ENCODE measurements around the gene LEPR.
"Not testable (repeated sequence)": the region's sequence is repeated elsewhere in the genome, so short reads cannot be mapped to it uniquely, and the experiment has no call there.

LEPR gene, protein sequence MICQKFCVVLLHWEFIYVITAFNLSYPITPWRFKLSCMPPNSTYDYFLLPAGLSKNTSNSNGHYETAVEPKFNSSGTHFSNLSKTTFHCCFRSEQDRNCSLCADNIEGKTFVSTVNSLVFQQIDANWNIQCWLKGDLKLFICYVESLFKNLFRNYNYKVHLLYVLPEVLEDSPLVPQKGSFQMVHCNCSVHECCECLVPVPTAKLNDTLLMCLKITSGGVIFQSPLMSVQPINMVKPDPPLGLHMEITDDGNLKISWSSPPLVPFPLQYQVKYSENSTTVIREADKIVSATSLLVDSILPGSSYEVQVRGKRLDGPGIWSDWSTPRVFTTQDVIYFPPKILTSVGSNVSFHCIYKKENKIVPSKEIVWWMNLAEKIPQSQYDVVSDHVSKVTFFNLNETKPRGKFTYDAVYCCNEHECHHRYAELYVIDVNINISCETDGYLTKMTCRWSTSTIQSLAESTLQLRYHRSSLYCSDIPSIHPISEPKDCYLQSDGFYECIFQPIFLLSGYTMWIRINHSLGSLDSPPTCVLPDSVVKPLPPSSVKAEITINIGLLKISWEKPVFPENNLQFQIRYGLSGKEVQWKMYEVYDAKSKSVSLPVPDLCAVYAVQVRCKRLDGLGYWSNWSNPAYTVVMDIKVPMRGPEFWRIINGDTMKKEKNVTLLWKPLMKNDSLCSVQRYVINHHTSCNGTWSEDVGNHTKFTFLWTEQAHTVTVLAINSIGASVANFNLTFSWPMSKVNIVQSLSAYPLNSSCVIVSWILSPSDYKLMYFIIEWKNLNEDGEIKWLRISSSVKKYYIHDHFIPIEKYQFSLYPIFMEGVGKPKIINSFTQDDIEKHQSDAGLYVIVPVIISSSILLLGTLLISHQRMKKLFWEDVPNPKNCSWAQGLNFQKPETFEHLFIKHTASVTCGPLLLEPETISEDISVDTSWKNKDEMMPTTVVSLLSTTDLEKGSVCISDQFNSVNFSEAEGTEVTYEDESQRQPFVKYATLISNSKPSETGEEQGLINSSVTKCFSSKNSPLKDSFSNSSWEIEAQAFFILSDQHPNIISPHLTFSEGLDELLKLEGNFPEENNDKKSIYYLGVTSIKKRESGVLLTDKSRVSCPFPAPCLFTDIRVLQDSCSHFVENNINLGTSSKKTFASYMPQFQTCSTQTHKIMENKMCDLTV

DNA sequence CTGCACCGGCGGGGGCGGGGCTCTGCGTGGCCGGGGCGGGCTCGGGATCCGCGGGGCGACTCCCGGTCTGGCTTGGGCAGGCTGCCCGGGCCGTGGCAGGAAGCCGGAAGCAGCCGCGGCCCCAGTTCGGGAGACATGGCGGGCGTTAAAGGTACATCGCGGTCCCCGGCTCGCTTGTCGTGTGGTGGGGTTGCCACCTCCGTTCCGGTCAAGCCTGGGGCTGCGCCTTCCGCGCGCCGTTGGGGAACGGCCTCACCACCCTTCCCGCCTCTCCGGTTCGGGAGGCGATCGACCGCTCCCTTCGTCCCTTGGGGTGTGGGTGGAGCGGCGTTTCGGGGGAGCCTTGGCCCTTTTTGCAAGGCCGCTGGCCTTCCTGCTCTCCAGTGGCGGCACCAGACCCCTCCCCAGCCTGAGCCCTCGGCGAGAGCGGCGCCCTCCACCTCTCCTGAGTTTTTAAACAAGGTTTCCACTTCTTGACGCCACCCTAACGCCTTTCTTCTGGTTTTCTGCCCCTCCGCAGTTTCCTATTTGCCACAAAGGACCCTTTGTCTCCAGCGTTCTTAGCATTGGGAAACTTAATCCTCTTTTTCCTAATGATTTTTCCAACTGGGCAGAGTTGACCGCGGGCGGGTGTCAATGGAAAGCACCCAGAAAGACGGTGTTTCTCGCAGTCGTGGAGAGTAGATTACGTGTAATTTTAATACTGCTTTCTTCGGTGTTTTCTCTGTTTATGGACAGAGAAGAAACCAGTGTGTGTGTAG, at the start of gene LEPR, which contains the start of gene LEPROT:
TSS of gene LEPR (plus strand) at position 79 of the 761 bp plus-strand sequence. CDS start 144,898 bp downstream, outside the sequence.
TSS of gene LEPROT (plus strand) at position 79 of the 761 bp plus-strand sequence. CDS start at position 136, 57 bp downstream.
- DNase-seq, result no peak

DNA sequence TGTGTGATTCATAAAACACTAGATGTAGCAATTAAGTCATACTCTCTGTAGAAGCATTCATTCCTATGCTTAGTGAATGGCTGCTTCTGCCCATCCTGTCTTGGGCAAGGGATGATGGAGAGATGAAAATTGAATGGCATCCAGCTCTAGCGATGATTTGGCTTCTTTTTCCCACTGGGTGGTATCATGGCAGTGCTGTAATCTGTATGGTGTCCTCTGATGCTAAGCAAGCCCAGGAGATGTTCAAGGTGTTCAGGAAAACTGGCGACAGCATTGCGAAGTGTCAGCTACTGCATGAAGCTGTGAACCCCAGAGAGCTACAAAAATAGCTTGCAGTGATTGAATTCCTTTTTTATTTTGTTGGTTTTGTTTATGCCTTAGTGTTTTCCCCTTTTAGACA, 48.9 kb upstream of the LEPR start:
- no peak for DNase-seq

DNA sequence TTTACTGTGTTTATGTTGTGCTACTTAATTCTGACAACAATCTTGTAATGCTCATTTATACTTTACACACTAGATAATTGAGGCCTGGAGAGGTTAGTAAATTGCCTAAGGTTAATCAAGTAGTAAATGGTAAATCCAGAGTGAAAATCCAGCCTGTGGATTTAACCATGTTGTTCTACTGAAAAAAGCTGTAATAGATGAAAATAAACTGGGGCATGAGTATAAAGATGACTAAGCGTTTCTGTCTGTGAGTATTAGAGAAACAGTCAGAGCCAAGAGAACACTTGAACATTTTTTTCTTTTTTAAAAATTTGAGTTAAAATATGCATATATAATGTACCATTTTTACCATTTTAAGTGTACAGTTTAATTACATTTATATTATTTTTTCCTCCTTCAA, 47.9 kb upstream of the LEPR start:
- no peak for DNase-seq

DNA sequence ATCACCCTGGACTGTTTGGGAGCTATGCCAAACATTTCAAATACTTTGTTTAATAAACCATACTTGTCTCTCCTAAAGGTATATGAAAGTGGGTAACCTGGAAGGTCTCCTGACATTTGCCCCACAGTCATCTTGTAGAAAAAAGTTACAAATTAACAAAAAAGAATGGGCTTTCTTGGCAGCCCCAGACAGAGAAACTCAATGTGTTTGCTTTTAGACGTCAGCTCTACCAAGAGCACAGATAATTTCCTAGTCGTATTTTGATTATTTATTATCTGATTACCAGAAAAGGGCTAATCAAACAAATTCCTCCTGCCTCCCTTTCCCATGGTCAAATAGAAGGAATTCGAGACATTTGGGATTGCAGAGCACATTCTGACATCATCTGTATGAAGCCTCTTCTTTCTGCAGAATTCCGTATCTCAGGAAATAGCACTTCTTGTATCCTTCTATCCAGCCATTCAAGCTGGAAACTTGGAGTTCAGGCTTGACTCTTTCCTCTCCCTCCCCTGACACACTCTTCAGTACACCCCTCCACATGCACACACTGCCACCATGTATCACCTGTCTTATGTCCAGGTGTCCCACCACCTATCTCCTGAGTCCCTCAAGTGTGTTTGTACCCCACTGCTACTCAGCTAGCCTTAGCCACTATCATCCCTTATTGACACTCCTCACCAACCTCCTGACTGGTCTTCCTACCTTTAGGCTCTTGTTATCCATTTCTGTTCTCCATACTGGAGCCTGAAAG, 42.8 kb upstream of the LEPR start:
- DNase-seq, result no peak

DNA sequence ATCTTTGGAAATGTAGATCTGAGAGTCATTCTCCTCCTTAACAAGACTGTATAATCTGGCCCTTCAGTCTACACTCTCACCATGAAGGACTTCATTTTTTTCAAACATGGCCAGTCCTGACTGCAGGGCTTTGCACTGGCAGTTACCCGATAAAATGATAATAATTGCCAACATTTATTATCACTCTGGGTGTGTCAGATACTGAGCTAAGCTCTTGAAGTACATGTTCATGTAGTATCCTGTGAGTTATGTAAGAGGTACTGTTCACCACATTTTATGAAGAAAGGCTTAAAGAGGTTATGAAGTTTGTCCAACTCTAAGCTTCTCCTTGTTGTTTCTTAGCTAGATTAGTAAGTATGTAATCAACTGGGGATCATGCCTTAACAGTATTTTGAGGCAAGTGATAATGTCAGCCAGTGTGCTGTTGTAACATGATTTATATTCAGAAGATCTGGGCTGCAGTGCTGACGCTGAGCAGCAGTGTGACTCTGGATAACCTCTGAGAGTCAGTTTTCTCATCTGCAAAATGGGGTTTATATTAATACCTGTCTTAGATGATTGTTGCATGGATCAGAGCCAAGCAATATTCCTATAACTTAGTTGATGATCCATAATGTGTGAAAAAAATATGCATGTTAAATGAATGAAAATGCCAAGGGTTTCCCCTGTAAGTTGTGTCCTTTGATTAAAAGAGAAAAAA, 42.1 kb upstream of the LEPR start:
- no peak for DNase-seq

DNA sequence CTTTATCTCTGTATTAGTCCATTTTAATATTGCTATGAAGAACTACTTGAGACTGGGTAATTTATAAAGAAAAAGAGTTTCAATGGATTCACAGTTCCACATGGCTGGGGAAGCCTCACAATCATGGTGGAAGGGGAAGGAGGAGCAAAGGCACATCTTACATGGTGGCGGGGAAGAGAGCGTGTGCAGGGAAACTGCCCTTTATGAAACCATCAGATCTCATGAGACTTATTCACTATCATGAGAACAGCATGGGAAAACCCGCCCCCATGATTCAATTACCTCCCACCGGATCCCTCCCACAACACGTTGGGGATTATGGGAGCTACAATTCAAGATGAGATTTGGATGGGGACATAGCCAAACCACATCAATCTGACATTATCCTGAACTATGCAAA, 36.0 kb upstream of the LEPR start:
- not testable (repeated sequence) for DNase-seq

DNA sequence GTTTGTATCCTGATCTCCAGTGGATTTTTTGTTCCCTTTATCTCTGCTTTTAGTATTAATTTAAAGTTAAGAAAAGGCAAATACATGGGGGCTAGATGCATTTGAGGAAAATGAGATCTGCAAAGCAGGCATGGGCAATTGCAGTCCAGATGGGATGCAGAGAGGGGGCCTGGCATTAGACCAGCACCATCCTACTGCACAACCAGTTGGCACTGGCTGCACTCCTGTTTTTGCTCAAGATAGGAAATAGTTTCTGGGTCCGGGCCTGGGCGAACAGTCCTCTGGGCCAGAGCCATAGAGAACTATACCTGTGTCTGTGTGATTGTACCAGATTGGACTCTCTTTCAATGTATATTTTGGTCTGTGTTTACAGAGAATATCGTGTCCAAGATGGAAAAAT, 34.0 kb upstream of the LEPR start:
- no peak for DNase-seq

DNA sequence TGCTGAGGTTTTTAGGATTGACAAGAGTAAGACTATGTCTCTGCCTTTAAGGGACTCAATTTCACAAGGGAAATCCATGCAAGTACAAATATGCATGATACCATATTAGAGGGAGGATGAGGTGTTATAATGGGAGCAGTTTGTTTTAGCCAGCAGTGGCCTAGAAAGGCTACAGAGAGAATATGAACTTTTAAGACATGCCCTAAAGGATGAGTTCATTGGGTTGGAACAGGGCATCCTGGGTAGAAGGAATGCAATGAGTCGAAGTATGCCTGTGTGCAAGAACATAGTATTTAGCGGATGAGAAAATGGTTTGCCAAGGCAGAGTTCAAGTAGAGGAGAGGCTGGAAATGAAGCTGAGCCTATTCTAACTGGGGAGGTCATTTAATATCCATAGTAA, 32.6 kb upstream of the LEPR start:
- DNase-seq, result no peak

DNA sequence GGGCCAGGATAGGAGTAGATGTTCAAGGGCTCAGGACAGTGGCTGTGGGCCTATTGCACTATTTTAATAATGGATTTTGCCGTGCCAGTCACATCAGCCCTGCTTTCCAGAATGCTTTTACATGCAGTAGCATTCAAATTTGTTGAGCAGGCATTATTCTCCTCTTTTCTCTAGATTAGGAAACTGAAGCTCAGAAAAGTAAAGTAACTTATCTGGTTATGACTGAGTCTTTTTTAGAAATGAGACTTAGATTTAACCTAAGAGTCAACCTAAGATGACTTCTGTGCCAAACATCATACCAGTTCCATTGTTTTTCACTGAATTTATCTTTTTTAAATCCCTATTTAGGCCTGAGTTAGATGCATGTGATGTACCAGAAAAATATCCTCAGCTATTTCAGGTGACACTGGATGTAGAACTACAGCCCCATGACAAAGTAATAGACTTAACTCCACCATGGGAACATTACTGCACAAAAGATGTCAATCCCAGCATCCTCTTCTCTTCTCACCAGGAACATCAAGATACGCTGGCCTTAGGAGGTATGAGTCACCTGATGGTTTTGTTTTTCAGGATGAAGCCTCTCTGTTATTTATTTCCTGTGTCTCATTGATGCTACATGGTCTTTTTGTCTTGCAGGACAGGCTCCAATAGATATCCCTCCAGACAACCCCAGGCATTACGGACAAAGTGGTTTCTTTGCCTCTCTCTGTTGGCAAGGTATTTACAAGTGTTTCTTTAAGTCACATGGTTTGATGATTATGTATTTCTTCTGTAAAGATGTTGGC, 31.4 kb upstream of the LEPR start:
- DNase-seq, result no peak

DNA sequence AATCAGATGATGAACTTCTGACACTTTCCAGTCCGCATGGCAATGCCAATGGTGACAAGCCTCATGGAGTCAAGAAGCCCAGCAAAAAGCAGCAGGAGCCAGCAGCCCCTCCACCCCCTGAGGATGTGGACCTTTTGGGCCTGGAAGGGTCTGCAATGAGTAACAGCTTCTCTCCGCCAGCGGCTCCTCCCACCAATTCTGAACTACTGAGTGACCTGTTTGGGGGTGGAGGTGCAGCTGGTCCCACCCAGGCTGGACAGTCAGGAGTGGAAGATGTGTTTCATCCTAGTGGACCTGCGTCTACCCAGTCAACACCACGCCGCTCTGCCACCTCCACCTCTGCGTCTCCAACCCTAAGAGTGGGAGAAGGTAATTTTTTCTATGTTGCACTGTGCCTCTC, 28.0 kb upstream of the LEPR start:
- no peak for DNase-seq

DNA sequence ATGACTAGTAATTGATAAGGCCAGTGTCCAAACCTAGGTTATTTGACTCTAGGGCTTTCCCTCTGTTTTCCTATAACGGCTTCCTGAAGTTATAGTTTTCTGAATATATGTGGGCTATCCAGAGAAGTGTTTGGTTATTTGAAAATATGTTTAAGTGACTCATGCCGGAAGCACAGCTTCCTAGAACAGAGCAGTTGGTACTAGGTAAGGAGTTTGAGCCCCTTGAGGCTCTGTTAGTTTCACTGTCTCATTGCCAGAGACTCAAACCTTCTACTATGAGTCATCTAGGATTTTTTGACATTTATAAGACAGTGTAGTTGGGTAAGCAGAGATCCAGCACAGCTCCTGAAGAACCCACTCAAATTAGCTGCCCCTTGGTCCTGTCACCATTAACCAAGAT, 27.1 kb upstream of the LEPR start:
- DNase-seq, result peak; percentile 29

DNA sequence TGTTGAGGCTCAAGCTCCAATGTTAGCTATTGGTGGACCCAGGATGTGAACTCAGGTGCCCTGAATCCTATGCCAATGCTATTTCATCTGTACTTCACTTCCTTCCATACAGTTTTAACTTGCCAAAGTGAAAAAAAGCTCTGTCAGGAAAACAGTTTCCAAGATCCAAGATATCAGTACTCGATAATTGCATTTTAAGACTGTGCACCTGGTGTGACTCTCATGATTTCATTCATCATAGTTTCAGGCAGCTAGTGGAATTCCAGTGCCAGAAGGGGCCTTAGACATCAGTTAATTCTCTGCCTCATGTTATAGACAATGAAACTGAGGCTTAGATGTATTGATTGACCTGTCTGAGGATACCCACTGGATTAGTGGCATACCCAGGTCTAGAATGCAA, 26.5 kb upstream of the LEPR start:
- DNase-seq, result no peak

DNA sequence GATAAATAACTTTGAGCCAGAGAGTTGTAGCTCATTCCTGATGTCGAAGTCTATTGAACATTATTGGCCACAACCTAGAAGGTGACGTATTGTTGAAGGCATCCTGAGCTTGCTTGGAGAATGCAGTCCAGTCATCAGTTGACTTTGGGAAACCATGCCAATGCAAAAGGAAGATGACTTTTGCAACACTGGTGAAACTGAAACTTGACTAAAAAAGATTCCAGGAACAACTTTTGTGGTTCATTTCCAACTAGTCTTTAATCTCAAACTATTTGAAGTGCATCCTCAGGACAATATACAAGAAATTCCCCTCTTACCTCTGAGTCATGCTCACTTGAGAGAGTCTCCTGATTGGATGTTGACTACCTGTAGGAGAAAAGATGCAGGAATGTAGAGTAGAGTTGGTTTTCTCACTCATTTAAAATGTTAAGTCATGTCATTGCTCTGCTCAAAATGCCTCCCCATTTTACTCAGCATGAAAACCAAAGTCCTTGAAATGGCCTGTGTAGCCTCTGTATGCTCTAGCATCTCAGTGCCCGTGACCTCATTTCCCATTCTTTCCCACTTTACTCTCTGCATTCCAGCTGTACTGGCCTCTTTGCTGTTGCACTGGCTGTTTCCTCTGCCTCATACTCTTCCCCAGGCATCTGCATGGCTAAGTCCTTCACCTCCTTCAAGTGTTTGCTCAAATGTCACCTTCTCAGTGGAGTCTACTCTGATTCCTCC, 24.4 kb upstream of the LEPR start:
- no peak for DNase-seq

DNA sequence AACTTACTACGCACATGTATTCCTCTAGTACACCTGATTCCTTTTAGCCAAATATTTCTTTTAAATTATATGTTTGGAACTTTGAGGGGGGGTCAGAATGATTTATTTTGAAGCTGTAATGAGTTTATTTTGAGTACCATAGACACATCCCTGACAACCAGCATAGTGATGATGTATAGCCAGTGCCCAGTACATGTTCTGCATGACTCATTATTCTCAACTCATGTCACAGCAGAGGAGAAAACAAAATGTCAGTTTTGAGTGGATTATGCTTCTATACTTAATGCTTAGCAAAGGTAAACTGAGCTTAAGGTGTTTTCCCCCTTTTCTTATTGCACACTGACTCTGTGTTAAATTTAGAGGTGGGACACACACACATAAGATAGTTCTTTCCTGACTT, 22.4 kb upstream of the LEPR start:
- no peak for DNase-seq

DNA sequence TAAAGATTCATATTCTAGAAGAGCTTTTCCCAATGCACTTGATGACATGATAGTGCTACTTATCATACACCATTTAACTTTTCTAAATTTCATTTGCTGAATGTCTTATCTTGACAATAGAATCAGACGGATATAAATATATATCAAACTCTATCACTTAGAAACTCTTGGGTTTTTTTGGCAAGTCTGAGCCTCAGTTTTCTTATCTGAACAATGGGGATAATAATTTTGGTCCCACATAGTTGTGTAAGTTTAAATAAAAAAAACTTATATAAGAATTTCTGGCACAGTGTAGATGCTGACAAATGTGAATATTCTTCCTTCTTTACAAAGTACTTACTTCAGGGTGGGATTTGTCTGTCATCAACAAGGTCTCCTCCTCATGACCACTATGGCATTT, 21.5 kb upstream of the LEPR start:
- DNase-seq, result no peak

DNA sequence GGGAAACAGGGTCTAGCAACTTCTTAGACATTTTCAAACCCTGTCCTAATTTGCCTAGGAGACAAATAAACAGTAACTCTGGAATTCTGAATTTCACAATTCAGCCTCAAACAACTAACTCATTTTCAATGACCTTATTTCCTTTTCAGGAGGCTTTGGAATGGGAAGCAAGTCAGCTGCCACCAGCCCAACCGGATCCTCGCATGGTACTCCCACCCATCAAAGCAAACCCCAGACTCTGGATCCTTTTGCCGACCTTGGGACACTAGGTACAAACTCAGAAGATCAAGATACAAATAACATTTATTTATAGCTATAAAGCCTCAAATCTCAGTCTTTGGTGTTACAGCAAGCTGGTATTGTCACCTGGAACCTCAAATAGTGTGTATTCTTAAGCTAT, 18.9 kb upstream of the LEPR start:
- DNase-seq, result no peak

DNA sequence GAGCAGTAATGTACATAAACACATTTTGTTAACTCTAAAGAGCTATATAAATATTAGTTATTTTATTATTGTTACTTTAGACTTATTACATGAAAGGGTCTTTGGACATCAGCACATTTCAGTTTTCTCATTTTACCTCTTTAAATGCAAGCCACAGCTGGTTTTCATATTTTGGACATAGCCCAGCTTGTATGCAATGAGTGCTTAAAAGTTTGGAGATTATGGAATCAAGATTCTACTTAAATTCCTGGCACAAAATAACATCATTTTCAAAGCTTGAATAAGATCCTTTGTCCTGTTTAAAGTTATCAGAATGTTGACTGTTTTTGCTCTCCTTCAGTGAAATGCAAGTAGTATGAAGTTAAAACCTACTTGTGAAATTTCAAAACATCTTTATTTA, 15.5 kb upstream of the LEPR start:
- DNase-seq, result no peak

DNA sequence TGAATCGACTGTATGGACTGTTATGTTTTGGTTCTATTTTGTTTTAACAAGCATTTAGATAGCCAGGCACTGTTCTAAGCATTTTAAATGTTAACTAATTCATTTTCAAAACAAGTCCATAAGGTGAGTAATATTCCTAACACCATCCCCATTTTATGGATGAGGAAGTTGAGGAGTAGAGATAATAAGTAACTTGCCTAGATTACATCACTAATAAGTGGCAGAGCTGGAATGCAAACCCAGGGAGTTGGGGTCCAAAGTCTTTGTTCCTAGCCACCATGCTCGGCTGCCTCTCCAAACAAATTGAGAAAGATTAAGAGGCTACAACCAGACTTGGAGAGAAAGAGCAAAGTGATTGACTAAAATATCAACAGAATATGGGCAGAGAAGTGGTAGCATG, 12.6 kb upstream of the LEPR start:
- no peak for DNase-seq

DNA sequence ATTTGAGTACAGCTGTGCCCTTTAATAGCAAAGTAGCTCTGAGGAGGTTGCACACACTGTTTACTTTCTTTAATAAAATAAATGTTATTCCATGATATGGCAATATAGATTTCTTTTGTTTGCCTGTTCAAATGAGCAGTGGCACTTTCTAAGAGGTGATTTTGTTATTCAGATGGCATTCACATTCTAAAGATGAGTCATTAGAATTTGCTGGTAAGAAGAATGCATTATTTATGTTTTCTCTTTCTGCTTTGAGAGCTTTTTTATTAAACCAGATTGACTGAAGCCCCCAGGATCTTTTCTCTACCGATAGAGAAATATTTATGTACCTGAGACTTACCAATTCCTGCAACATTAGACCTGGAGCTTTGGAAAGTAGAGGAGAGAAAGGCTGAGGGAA, 11.2 kb upstream of the LEPR start:
- DNase-seq, result no peak

All from CD4-positive, alpha-beta T cell treated with Interleukin-4 for 4 hours (primary cell).